SIG-M5 treated with dmso at 0.1 percent for 504 hours (cell line): ENCODE measurements around the gene TOM1.

Source experiments
- DNase-seq: peaks from one replicate; lab custom pipeline; 2025; ENCODE audit not compliant: unreplicated experiment; lab: John Stamatoyannopoulos, UW

Gene TOM1

DNA sequence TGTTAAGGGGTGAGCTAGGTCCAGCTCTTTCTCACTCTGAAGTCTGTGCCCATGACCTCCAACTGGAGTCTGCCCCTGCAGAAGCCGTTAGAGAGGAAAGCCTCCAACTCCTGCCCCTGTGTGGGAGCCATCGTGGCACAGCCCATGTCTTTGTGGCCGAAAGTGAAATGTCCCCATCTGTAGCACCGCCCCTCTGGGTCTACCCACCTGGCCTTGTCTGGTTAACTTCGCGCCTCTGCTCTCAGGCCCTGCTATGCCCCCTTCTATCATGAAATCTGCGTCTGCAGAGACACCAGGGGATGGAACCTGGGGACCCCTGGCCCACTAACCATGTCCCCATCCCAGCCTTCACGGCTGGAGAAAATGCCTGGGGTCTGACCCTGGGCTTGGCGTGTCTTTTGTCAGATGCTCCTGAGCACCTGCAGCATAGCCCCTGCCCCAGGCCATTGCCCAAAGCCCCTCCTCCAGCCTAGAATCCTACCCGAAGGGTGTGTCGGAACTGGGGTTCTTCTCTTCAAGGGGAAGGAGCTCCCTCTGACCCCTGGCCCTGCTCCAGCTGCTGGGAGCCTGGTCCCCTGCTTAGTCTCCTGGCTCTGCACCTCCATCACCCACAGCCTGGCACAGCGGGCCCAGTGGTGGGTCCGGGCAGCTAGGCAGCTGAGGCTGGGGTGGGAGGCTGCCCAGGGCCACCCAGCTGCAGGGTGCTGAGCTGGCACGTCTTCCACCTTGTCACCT is 45.4 kb downstream of the TOM1 start:
- no peak for DNase-seq

DNA sequence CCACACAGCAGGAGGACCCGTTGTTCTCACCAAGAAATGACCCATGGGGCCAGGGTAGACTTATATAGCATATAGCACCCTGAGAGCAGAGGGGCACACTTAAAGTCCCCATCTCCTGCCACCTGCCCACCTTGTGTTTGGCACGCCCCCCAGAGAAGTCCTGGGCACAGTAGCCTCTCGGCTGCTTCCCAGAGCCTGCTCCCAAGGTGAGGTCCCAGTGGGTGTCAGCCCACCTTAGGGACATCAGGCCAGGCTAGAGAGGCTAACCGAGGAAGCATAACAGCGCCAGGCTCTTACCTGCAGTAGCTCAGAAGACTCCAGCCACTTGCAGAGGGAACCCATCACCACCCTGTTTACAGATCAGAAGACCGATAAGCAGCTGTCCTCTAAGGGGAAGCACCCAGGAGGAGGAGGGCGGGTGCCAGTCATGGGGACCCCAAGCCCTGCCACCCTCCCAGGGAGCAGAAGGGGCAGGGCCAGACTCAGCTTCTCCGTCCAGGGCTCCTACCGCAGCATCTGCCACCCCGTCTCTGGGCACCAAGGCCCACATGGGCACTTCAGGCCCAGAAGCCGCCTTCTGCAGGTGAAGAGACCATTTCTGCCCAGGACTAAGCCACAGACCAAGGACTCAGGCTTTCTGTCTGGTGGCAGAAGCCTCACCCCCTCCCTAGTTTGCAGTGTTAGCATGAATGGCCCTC is 46.3 kb downstream of the TOM1 start:
- no peak for DNase-seq

DNA sequence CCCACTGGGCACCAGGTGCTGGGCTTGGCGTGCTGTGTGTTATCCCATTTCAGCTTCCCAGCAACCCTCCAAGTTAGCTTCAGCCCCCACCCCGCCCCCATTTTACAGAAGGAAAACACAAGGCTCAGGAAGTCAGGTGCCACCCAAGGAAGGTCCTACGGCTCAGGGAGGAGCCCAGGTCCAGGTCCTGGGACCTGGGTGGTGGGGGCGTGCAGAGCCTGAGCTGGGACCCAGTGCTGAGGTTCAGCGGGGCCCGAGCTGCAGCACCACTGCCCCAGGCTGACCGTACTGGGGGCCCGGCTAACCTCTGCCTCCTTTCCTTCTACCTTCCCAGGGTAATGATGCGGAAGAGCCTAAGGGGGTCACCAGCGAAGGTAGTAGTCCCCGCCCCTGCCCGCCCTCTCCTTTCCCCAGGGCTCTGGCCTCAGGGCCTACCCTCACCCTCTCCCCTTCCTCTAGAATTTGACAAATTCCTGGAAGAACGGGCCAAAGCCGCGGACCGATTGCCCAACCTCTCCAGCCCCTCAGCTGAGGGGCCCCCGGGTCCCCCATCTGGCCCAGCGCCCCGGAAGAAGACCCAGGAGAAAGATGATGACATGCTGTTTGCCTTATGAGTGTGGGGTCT is 47.0 kb downstream of the TOM1 start:
- DNase-seq, result no peak

DNA sequence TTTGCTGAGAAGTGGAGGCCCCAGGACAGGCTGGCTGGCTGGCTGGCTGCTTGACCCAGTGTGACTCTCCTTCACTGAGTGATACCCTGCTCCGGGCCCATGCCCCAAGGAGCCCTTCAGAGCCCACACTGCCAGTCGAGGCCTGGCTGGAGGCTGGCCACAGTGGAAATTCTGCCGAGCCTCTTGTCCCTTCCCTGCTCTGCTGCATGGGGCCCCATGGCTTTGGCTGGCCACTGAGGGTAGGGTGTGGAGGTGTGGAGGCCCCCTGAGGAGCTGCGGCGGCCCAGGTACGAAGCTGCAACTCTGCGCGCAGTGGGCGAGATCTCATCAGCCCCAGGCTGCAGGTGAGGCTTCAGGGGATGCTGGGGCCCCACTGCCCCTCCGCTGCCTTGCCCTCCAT is 47.8 kb downstream of the TOM1 start:
- DNase-seq, result no peak

DNA sequence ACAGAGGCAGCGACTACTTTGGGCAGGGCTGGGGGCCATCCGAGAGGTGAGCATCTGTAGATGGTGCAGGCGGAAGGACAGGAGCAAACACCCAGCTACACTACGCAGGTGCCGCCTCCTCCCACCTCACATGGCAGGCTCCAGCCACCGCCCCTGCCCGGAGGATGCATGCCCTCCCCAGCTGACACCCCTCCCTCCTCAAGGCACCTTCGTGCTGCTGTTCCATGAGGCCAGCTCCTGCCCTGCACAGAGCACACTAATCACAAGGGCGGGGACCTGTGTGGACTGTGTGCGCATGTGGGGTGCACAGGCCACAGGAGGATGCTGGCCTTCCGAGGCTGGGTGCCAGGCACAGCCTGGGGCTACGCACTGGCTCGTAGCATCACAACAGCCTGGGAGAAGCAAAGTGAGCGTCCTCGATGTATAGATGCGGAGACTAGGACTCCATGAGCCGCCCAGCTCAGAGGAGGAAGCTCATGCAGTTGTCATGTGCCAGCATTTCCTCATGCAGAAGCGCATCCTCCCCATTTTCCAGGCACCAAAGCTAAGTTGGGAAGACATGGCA is 48.4 kb downstream of the TOM1 start:
- DNase-seq, result no peak

DNA sequence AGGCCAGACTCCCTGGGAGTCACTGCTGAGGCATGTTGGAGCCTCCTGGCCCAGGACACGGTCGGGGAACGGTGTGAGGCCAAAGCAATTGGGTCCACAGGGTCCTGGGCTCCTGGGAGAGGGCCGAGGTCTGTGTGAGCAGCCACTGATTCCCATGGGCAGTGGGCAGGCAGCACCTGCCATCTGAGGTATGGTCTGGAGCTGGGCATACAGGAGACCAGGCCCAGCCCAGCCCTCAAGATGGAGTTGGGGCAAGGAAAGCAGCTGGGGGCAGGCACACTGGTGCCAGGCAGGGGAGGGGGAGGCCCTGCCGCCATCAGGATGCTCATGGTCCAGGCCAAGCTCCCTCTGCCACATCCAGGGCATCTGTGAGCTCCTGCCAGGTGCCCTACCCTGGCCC is 49.0 kb downstream of the TOM1 start:
- DNase-seq, result no peak

DNA sequence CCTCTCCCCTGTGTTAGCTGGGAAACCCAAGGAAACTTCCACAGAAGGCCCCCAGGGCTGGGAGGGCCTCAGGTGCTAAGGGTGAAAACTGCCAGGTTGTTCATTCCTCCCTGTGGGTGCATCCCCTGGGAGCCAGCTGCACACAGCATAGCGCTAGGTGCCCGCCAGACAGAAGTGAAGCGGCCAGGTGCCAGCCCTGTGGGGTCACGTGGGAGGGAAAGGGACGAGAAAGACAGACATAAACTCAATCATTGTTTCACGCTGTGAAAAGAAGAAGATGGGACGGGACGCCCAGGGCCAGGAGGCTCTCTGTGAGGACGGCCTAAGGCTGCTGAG is 49.6 kb downstream of the TOM1 start:
- no peak for DNase-seq

DNA sequence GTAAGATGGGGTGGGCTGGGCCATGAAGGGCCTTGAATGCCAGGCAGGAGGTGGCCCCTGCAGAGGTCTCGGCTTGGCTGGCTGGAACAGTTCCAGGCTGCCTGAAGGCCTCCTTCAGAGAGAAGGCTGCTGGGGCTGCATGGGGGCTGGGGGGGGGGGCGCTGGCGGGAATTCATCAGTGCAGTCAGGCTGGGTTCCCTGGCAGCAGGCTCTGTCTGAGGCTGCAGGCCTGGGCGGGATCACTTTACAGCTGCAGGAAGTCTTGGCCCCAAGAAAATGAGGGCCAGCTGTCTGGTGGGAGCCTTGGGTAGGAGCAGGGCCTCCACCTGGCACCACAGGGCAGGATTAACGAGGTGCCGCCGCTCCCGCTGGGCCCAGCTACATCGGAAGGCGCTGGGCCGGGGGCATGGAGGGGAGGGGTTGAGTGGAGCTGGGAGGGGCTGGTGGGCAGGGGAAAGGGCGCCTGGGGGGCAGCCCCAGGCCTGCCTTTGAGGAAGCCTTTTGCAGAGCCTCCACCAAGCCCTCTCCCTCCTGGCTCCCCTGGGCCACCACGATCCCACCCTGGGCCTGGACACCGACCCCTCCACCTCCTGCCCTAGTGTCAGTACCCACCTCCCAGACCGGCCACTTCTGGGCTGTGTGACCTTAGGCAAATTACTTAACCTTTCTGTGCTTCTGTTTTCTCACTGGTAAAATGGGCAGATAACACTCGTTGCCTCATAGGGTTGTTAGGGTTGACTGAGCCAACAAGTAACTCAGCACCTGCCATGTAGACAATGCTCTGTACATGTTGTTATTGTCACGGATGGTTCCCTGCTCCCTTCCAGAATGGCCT is 50.2 kb downstream of the TOM1 start:
- no peak for DNase-seq

DNA sequence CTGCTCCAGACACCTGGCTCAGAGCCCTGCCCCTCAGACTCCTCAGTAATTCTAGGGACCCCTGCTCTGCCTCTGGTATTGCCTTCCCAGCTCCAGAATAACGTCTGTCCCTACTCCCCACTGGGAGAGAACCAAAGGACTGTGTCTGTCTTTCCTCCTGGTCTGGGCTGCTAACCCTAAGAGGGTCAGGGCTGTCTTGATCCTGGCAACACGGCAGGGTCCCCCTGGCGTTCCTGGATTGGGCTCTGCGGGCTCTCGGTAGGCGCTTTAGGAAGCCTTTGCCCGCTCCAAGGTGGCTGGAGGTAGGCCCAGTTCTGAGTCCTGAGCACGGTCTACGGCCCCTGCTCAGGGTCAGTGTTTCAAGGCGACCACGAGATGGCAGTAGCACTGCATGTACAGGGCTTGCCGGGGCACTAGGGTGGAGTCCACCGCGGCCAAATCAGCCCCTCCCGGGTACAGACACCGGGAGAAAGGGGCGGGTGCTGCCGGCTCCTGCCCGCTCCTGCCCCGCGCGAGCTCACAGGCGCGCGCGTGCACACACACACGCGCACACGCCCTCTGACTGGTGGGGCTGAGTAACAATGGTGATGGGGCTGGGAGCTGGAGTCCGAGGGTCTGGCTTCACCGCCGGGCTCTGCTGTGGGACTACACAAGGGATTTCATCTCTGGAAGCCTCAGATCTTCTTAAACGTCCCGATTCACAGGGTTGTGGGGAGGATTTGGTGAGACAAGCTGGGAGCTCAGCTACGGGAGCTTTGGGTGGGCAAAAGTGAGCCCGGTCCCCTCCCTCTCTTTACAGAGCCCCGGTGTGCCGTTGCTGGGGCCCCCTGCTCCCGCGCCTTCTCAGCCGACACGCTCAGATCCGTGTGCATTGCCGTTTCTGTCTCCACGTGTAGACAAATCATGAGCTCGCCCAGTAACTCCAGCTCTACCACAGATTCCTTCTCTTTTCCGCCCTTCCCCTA is 51.1 kb downstream of the TOM1 start:
- peak; percentile 69 for DNase-seq

DNA sequence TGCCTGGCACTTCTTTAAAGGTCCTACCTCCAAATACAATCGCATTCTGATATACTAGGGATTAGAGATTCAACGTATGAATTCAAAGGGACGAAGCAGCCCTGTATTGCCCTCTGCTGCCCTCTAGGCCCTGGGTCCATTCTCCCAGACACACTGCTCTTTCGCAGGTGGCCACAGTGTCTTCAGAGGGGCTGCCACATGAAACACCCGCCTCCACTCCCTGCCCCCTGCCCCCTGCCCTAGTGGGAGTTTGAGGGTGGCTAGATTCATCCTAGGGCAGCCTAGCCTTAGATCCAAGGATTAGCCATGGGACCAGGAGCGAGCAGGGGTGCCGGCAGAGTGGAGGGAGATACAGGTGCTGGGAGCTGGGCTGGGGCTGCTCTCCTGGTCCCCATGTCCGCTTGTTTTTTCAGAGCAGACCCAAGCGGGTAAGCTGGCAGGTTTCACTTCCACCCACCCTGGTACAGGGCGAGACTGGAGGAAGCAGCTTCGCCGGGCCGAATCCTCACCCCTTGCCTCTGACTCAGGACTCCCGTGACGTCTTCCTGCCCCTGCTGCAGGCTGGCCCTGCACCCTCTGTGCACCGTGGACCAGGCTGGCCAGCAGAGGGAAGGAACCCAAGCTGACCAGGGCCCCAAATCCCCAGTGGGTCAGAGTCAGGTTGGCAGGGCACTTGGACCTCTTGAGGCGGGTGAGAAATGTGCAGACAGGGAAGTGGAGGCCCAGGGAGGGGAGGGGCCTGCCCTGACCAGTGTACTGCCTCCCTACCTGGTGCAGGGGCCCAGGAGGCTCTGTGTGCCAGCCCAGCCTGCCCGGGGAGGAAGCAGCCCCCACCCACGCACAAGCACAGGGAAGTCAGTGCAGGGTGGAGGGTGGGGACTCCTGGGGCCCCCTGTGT is 52.8 kb downstream of the TOM1 start:
- peak; percentile 61 for DNase-seq

DNA sequence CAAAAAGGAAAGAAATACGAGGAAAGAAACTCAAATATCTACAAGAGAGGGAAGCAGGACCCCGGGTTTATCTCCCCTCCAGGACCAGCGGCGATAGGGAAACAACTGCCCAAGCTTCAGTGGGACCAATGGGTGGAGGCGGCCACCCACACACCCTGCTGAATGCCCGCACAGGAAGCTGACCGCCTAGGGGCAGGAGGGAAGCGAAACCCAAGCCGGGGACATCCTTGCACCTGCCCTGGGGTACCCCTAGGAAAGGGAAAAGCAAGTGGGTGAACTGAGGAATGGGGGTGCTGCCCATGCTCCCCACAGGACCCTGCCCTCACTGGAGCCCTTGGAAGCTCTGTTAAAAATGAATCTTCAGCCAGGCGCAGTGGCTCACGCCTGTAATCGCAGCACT is 53.6 kb downstream of the TOM1 start:
- DNase-seq, result no peak

DNA sequence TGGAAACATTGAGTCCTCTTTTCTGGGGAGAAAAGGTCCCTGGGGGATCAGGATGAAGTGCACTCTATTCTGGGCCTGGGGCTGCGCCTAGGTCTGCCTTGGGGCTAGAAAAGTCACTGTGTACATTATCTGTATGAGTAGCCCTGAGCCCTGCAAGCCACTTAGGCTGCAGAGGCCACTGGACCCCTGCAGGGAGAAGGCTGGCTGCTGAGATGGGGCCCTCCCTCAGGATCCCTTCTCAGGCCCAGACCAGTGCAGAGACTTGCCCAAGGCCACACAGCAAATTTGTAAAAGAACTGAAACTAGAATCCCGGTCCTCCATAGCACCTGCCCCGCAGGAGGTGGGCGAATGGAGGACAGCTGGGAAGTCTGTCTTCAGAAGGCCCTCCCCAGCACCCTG is 54.4 kb downstream of the TOM1 start:
- DNase-seq, result no peak

DNA sequence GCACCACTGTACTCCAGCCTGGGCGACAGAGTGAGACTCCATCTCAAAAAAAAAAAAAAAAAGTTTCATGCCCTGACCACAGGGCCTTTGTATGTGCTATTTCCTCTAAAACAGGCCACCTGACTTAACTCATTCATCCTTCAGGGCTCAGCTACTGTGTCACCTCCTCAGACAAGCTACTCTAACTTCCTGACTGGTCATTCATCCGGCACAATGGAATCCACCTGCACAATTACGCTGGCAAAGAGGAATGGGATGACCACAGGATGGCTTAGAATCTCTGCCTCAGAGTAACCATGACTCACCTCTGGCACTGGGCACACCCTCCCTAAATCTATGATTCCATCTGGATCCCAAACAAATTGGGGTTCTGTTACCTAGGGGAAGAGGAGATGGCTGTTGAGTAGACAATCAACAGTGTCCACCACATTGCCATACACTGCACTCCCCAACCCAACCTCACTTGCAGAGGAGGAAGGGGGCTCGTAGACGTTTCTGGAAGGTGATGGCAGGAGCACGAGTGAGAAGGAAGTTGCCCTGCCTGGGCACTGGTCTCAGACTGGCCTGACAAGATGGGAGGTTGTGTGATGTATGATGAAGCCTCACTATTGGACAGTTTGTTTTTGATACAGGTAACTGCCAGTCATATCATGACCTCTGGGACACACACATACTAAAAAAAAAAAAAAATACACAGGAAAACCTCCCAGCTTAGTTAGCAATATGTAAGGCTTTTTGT is 58.4 kb downstream of the TOM1 start:
- no peak for DNase-seq

DNA sequence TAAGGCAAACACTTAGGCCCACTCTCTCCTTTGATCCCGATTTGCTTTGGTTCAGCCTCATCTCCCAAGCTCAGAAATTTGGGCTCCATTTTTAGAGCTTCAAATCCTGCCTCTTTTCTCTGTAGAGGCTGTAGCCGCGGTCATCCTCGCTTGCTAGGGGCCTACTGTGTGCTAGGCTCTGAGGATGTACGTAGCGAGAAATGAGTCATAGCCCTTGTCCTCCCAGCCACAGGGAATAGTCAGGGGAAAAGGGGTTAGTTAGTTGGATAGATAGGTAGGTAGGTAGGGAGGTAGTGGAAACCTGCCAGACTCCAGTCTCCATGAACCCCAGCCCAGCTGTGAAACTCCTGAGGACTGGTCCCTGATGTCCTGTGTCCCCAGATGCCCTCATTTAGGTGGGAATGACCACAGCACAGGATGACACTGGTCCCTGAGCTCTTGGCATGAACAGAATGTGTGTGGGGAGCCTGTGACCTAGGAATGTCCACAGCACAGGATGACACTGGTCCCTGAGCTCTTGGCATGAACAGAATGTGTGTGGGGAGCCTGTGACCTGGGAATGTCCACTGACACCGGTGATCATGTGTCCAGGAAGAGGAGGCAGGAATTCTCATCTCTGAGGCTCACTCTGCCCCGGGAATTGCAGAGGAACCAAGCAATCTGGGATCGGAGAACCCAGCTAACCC is 59.8 kb downstream of the TOM1 start:
- no peak for DNase-seq

DNA sequence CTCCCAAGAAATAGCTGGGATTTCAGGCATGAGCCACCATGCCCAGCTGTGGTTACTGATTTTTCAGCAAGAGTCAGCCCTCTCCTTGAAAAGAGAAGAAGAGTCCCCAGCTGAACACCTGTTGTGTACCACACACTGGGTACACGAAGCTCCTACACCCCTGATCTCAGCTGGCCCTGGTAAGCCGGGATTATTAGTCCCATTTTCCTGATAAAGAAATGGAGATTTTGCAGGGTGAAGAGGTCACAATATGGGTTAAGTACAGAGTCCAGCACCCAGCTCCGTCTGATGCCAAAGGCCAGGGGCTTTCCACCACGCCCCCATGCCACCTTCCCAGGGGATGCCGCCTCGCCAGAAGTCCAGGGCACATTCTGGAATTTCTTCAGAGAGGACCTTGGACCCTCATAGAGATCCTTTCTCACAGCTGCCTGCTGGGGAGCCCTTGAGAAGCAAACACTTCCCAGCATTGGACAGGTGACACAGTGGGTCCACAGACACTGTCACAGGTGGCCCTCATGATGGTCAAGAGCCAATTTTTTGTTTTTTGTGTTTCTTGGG is 61.4 kb downstream of the TOM1 start:
- DNase-seq, result no peak

DNA sequence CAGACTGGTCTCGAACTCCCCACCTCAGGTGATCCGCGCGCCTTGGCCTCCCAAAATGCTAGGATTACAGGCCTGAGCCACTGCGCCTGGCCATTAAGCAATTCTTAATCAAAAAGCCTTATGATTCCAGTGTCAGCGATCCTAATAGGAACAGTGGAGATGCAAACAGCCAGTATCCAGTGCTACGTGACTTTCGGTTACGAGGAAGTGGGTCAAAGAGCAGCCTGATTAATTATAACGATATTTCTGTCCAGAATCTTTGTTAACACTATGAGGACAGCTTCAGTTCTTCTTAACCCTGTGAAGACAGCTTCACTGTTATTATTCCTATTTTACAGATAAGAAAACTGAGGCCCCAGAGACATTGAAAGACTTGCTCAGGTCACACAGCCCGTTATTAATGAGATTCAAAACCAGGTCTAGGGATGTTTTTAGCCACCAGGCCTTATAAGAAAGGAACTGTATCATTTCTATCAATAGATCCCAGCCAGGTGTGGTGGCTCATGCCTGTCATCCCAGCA is 63.9 kb downstream of the TOM1 start:
- DNase-seq, result no peak

DNA sequence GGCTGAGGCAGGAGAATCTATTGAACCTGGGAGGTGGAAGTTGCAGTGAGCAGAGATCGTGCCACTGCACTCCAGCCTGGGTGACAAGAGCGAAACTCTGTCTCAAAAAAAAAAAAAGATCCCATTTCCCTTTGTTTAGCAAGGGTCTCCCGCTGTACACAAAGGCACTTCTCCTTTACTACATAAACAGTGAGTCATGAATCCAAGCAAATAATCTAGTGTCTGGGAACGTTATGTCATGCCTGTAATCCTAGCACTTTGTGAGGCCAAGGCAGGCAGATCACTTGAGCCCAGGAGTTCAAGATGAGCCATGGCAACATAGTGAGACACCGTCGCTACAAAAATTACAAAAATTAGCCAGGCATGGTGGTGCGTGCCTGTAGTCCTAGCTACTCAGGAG is 64.5 kb downstream of the TOM1 start:
- DNase-seq, result peak; percentile 71
